Omental fat pad (tissue), 4 donors: Measurements from ENCODE around the gene SLC10A7. TPM values are rescaled to one million over a fixed set of nuclear protein-coding genes. Genes with fewer than 3 reads are reported as not detected.

Source experiments
- ATAC-seq: fragments of 150-250 bp; one replicate; pipeline ENCODE4 v1.9.1; 2016; ENCODE audit warnings: mild to moderate bottlenecking, moderate library complexity; ENCODE audit not compliant: low FRiP score
- DNase-seq: peaks from one replicate; pipeline ENCODE4 v3.0.0-alpha.2; 2019; ENCODE audit warnings: low spot score
- CTCF ChIP-seq, 3 donors: fragments of 450-650 bp; IDR thresholded peaks; one replicate each; pipeline ENCODE4 v1.5.1; 2016 to 2017; ENCODE audit warnings: antibody characterized with exemption in 3 of 3, mild to moderate bottlenecking in 3 of 3, moderate library complexity in 2 of 3
- total RNA-seq, 4 donors: library from RNA; depleted of rRNA; stranded (reverse); fragments of >200 nt; gene quantifications; one replicate each; pipeline ENCODE4 v1.1.0, GENCODE V29; 2016

Gene SLC10A7
- total RNA-seq, 4 donors from 2014 or later: 5.9 to 17.2 (median 12.9) TPM

- ATAC-seq: no peak
- TF ChIP-seq CTCF (IDR thresholded peaks at IDR 0.05): no peak
- DNase-seq: no peak
These were observed 4.0 kb upstream of the SLC10A7 start for GRCh38 chr4:146525754-146526153.

DNA sequence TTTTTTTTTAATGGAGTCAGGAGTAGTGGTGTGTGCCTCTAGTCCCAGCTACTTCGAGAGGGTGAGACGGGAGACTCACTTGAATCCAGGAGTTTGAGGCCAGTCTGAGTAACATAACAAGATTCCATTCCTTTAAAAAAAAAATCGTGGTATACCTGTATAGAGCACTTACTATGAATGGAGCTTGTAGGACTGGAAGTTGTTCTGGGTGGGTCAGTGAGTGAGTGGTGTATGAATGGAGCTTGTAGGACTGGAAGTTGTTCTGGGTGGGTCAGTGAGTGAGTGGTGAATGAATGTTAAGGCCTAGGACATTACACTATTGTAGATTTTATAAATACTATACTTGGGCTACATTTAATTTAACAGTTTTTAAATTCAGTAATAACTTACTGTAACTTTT, 2.9 kb upstream of the SLC10A7 start:
- DNase-seq: no peak

GRCh38 chr4:146522869-146523205, 1.1 kb upstream of the SLC10A7 start:
- ATAC-seq: no peak
- no peak for TF ChIP-seq CTCF (IDR thresholded peaks at IDR 0.05)
- no peak for DNase-seq

More for the DNA sequence above, 2.9 kb upstream of the SLC10A7 start:
- ATAC-seq: no peak
- no peak for TF ChIP-seq CTCF (IDR thresholded peaks at IDR 0.05)

DNA sequence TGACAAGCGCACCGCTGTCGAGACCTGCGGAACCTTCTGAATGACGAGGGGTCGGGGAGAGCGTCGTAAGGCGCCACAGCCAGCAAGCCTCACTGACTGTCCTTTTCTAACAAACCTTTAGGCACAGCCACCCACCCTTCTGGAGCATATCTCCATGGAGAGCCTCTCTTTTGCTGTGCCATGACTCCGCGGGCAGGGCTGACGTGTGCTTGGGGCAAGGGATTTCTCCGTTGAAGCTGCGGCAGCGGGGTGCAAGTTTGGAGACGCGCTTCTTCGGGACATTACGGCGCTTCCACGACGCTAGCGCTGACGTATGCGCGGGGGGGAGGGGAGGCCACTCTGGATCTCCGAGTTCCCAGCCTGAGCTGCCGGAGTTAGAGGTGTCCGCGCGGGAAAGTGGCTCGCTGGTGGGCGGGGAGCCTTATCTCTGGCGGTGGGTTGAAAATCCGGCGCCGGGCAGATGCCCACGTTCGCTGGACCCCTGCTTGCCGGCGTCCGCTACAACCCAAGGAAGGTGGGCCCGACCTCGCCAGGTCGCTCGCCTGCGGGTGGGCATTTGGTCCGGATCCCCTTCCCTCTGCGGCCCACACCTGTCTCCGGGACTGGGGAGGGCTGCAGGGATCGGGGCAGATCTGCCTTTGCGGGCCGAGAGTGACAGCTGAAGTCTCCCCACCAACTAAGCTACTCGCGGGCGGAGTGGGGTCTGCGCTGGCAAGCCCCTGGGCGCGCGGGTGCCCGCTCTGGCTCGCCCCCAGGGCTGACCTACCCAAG, 543 bp upstream of the SLC10A7 start:
- DNase-seq: peak; percentile 70
- peak; percentile 96 for ATAC-seq
- no peak for TF ChIP-seq CTCF (IDR thresholded peaks at IDR 0.05)

DNA sequence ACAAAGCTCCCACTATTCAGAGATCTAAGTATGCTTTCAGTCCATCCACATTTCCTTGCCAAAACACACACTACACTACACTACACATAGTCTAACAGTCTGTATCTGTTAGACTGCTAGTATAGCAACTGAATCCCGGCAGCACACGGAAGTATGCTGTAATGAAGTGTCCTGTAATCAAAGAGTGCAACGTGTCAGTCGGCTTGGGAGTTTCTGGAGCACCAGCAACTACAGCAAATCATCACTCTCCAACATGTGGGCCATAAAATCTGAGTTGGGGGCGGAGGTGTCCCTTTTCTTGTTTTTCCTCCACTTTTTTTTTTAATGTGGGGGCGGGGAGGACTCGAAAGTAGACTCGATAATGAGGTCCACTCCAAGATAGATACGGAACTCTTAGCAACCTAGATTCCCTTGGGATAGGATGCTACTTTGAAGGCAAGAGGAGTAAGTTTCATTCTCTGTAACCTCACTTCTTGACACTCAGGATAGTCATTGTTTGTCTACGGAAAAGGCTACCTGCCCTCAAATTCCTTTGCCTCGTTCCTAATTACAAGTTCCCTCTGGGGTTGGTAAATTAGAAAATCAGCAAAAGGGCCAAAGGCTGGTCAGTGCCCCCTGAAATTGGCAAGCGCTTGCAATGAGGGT, 722 bp downstream of the SLC10A7 start:
- ATAC-seq (no peak), DNase-seq (no peak)
- TF ChIP-seq CTCF (IDR thresholded peaks at IDR 0.05): no peak

- TF ChIP-seq CTCF (IDR thresholded peaks at IDR 0.05): no peak
- ATAC-seq (no peak), DNase-seq (no peak)
These were observed 6.9 kb downstream of the SLC10A7 start for GRCh38 chr4:146514651-146515357.
